GM19463 (cell line): Measurements from ENCODE around the gene EPHA10.
A peak's percentile ranks its signal among the peaks of the same experiment; 100 is the strongest.

Experiments used
- ATAC-seq: cut with Tn5 transposase; IDR thresholded peaks from one replicate; pipeline ENCODE4 v1.9.1; 2021; ENCODE audit warnings: mild to moderate bottlenecking, moderate library complexity; ENCODE audit not compliant: unreplicated experiment

EPHA10 gene

GRCh38 chr1:37764888-37765441, at the start of gene EPHA10:
Gene EPHA10 (minus strand): TSS chr1:37765120. CDS start chr1:37765066, 54 bp downstream.
- ATAC-seq: no peak

GRCh38 chr1:37814252-37814651, 49.3 kb upstream of the EPHA10 start:
- ATAC-seq: no peak

GRCh38 chr1:37813529-37814145, 48.7 kb upstream of the EPHA10 start:
- no peak for ATAC-seq

- no peak for ATAC-seq
Observed at GRCh38 chr1:37811027-37811655, 46.2 kb upstream of the EPHA10 start.

GRCh38 chr1:37809942-37810341, 45.0 kb upstream of the EPHA10 start:
- ATAC-seq: no peak

- ATAC-seq: peak; percentile 28
Observed at GRCh38 chr1:37808369-37809319, 43.7 kb upstream of the EPHA10 start.

- ATAC-seq: peak; percentile 93
Observed at GRCh38 chr1:37807555-37808368, 42.8 kb upstream of the EPHA10 start, which contains the start of the genes C1orf122 and YRDC. Gene C1orf122 (plus strand): TSS chr1:37807790. CDS start chr1:37808405, 615 bp downstream. Gene YRDC (minus strand): TSS chr1:37808208. CDS start chr1:37808180, 28 bp downstream.

- no peak for ATAC-seq
Observed at GRCh38 chr1:37807220-37807554, 42.3 kb upstream of the EPHA10 start.

GRCh38 chr1:37802439-37802838, 37.5 kb upstream of the EPHA10 start:
- ATAC-seq: no peak

- ATAC-seq: no peak
Observed at GRCh38 chr1:37797750-37798345, 32.9 kb upstream of the EPHA10 start.

- no peak for ATAC-seq
Observed at GRCh38 chr1:37795340-37796125, 30.6 kb upstream of the EPHA10 start.

GRCh38 chr1:37794372-37795339, 29.7 kb upstream of the EPHA10 start:
- ATAC-seq: no peak

GRCh38 chr1:37793773-37794371, 29.0 kb upstream of the EPHA10 start, which contains the start of gene MANEAL:
Gene MANEAL (plus strand): TSS chr1:37793847. CDS start chr1:37794183, 336 bp downstream.
- no peak for ATAC-seq

GRCh38 chr1:37792943-37793686, 28.2 kb upstream of the EPHA10 start:
- ATAC-seq: no peak

- no peak for ATAC-seq
Observed at GRCh38 chr1:37782491-37782890, 17.6 kb upstream of the EPHA10 start.

GRCh38 chr1:37778654-37779053, 13.7 kb upstream of the EPHA10 start:
- ATAC-seq: no peak
